Fibroblast of upper back skin (primary cell): ENCODE data around the gene DKC1.
"Not testable (repeated sequence)": the region's sequence is repeated elsewhere in the genome, so short reads cannot be mapped to it uniquely, and the experiment has no call there.

Source experiments
- DNase-seq: peaks from one replicate; pipeline ENCODE4 v3.0.0-alpha.2; 2013

The DKC1 gene

GRCh38 chrX:154821523-154821922, 58.9 kb downstream of the DKC1 start:
- no peak for DNase-seq

GRCh38 chrX:154822029-154822428, 59.4 kb downstream of the DKC1 start:
- no peak for DNase-seq

GRCh38 chrX:154824638-154825037, 62.0 kb downstream of the DKC1 start:
- DNase-seq = no peak

- DNase-seq = not testable (repeated sequence)
Observed at GRCh38 chrX:154825586-154825985, 62.9 kb downstream of the DKC1 start.
